ENCODE measurements around the gene SAMD1. TPM values are rescaled to one million over a fixed set of nuclear protein-coding genes. Genes with fewer than 3 reads are reported as not detected.

The SAMD1 gene
- total RNA-seq, 3 donors from 2014 or later: 10.8 to 15.4 (median 14.2) TPM

- TF ChIP-seq POLR2A (IDR thresholded peaks at IDR 0.05) (peak; percentile 70), POLR2AphosphoS5 (IDR thresholded peaks at IDR 0.05) (peak; percentile 75 to 92 (median 91)), CTCF (IDR thresholded peaks at IDR 0.05) (peak in 1 of 3 donors; percentile 20)
- Histone ChIP-seq H3K4me1 (no peaks in the 10 kb centered on the region), H3K9me3 (no peaks in the 10 kb centered on the region), H3K36me3 (no peaks in the 10 kb centered on the region), H3K27ac (peak overlapping the region; percentile 94 to 96), H3K4me3 (peak overlapping the region; percentile 77 to 80 (median 78)), H3K27me3 (no peaks in the 10 kb centered on the region)
- peak; percentile 99 for DNase-seq (ENCODE audit: low spot score in 2 of 2)
- intact Hi-C loops (cut with DNase I; ENCODE audit: low total_unique reads): no loop called here
These were observed 9.4 kb downstream of the SAMD1 start for GRCh38 chr19:14080887-14081796.

- Histone ChIP-seq H3K27me3 (no peaks in the 10 kb centered on the region), H3K4me3 (no peak overlapping the region), H3K36me3 (no peaks in the 10 kb centered on the region), H3K27ac (no peak overlapping the region), H3K9me3 (no peaks in the 10 kb centered on the region), H3K4me1 (no peaks in the 10 kb centered on the region)
- intact Hi-C loops (cut with DNase I; ENCODE audit: low total_unique reads): loop anchor here (10.0 kb wide), 1 partner anchor 194 kb away; no protein-coding TSS in a partner anchor
- no peak for DNase-seq (ENCODE audit: low spot score in 2 of 2)
- TF ChIP-seq POLR2AphosphoS5 (IDR thresholded peaks at IDR 0.05) (no peak), CTCF (IDR thresholded peaks at IDR 0.05) (no peak), POLR2A (IDR thresholded peaks at IDR 0.05) (no peak)
These were observed 12.1 kb downstream of the SAMD1 start for GRCh38 chr19:14078411-14078810.

GRCh38 chr19:14073925-14074838 lies 16.4 kb downstream of the SAMD1 start:
- peak overlapping the region; percentile 63 to 73 (median 71) for H3K4me3 ChIP-seq
- intact Hi-C loops (cut with DNase I; ENCODE audit: low total_unique reads): loop anchor here (10.0 kb wide), 1 partner anchor 189 kb away; no protein-coding TSS in a partner anchor
- H3K9me3 ChIP-seq: no peaks in the 10 kb centered on the region
- no peak for DNase-seq (ENCODE audit: low spot score in 2 of 2)
- H3K4me1 ChIP-seq: no peaks in the 10 kb centered on the region
- H3K36me3 ChIP-seq: no peaks in the 10 kb centered on the region
- H3K27ac ChIP-seq: peak overlapping the region; percentile 86 to 93
- no peaks in the 10 kb centered on the region for H3K27me3 ChIP-seq
- TF ChIP-seq POLR2A (IDR thresholded peaks at IDR 0.05): no peak
- no peak for TF ChIP-seq POLR2AphosphoS5 (IDR thresholded peaks at IDR 0.05)
- TF ChIP-seq CTCF (IDR thresholded peaks at IDR 0.05): no peak

- DNase-seq (ENCODE audit: low spot score in 2 of 2): peak; percentile 59 to 68
- H3K4me3 ChIP-seq: peak overlapping the region; percentile 63 to 73 (median 71)
- intact Hi-C loops (cut with DNase I; ENCODE audit: low total_unique reads): loop anchor here (10.0 kb wide), 1 partner anchor 189 kb away; no protein-coding TSS in a partner anchor
These were observed 17.2 kb downstream of the SAMD1 start for GRCh38 chr19:14073261-14073924.

More at GRCh38 chr19:14073261-14073924, 17.2 kb downstream of the SAMD1 start:
- H3K27me3 ChIP-seq: no peaks in the 10 kb centered on the region
- no peaks in the 10 kb centered on the region for H3K36me3 ChIP-seq
- TF ChIP-seq POLR2A (IDR thresholded peaks at IDR 0.05) (no peak), CTCF (IDR thresholded peaks at IDR 0.05) (peak in 1 of 3 donors; percentile 94), POLR2AphosphoS5 (IDR thresholded peaks at IDR 0.05) (peak in 1 of 3 donors; percentile 26)
- peak overlapping the region; percentile 86 to 93 for H3K27ac ChIP-seq
- H3K9me3 ChIP-seq: no peaks in the 10 kb centered on the region
- H3K4me1 ChIP-seq: no peaks in the 10 kb centered on the region

Data from breast epithelium (tissue), 4 donors.